Progenitor cell of endocrine pancreas (in vitro differentiated cells): Measurements from ENCODE around the gene TMEM240. TPM values are rescaled to one million over a fixed set of nuclear protein-coding genes. Genes with fewer than 3 reads are reported as not detected.
"Not testable (repeated sequence)": the region's sequence is repeated elsewhere in the genome, so short reads cannot be mapped to it uniquely, and the experiment has no call there.

Experiments
- DNase-seq: peaks from one replicate; pipeline ENCODE4 v3.0.0; 2021; ENCODE audit warnings: low spot score; ENCODE audit not compliant: unreplicated experiment
- H3K27ac Mint-ChIP-seq: 2 replicates; pipeline ENCODE4 v1.8.0; 2021; ENCODE audit warnings: mild to moderate bottlenecking, moderate library complexity, mixed read lengths
- H3K27me3 Mint-ChIP-seq: 2 replicates; pipeline ENCODE4 v1.8.0; 2021; ENCODE audit warnings: mixed read lengths
- H3K36me3 Mint-ChIP-seq: 2 replicates; pipeline ENCODE4 v1.8.0; 2022; ENCODE audit warnings: mixed read lengths; ENCODE audit not compliant: insufficient read depth
- H3K4me1 Mint-ChIP-seq: 2 replicates; pipeline ENCODE4 v1.8.0; 2021; ENCODE audit warnings: low read depth, mixed read lengths
- H3K4me3 Mint-ChIP-seq: 2 replicates; pipeline ENCODE4 v1.8.0; 2021; ENCODE audit warnings: low read depth, mild to moderate bottlenecking, moderate library complexity, mixed read lengths
- H3K9me3 Mint-ChIP-seq: 2 replicates; pipeline ENCODE4 v1.8.0; 2021; ENCODE audit warnings: low read depth, mixed read lengths
- total RNA-seq: library from RNA; stranded (reverse); gene quantifications from 2 replicates; pipeline ENCODE4 v1.2.1, GENCODE V29; 2021
- TF ChIP-seq, protein P1 (sequence below): fragments of 200-600 bp; sonication (generic); IDR thresholded peaks from one replicate; pipeline ENCODE4 v1.5.0; 2021; ENCODE audit warnings: antibody characterized with exemption, mild to moderate bottlenecking; ENCODE audit not compliant: unreplicated experiment

The TMEM240 gene
- total RNA-seq, 1 donor from 2014 or later: 6.6 TPM

DNA sequence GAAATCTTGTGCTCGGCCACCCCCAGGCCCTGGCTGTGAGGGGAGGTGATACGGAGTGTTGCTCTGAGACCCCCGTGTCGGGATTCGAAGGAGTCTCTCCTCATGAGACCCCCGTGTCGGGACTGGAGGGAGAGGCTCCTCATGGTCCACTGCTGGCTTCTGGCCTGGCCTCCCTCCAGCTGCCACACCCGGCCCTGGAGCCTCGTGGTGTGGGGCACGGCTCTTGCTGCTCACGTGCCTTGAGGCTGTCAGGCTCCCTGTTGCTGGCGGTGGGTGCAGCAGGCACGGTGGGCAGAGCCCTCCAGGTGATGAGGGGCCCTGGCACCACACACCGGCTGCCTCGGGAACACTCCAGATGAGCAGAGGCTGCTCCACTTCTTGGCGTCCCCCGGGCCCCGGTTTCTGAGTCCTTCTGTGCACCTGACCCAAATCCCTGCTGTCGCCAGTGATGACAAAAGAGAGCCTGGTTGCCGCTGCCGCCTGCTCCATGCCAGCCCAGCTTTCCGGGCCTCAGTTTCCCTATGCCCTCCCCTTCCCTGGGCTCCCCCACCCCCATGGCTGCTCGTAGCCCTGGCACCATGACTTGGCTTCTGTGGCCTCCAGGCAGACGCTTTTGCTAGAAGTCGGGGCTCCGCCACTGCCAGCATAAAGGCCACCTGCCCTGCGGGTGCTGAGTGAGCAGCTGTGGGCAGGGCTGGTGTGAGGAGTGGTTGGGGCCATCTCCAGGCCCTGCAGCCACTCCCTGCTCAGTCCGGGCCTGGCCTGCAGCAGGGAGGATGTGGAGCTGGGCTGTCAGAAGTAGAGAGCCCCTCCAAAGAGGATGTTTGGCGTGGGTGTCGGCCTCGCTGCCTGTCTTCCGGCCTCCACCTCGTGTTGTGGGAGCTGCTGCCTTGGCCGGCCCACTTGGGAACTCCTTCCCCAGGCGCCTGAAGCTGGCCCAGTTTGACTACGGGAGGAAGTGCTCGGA is 11.8 kb downstream of the TMEM240 start:
- DNase-seq: no peak
- Mint-ChIP-seq H3K9me3 (peaks cover 5% of the 10 kb centered on the region), H3K36me3 (peaks cover 19% of the 10 kb centered on the region), H3K27ac (no peak overlapping the region), H3K4me1 (no peaks in the 10 kb centered on the region), H3K4me3 (no peak overlapping the region), H3K27me3 (no peaks in the 10 kb centered on the region)
- TF ChIP-seq, protein P1, sequence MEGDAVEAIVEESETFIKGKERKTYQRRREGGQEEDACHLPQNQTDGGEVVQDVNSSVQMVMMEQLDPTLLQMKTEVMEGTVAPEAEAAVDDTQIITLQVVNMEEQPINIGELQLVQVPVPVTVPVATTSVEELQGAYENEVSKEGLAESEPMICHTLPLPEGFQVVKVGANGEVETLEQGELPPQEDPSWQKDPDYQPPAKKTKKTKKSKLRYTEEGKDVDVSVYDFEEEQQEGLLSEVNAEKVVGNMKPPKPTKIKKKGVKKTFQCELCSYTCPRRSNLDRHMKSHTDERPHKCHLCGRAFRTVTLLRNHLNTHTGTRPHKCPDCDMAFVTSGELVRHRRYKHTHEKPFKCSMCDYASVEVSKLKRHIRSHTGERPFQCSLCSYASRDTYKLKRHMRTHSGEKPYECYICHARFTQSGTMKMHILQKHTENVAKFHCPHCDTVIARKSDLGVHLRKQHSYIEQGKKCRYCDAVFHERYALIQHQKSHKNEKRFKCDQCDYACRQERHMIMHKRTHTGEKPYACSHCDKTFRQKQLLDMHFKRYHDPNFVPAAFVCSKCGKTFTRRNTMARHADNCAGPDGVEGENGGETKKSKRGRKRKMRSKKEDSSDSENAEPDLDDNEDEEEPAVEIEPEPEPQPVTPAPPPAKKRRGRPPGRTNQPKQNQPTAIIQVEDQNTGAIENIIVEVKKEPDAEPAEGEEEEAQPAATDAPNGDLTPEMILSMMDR: no peak

DNA sequence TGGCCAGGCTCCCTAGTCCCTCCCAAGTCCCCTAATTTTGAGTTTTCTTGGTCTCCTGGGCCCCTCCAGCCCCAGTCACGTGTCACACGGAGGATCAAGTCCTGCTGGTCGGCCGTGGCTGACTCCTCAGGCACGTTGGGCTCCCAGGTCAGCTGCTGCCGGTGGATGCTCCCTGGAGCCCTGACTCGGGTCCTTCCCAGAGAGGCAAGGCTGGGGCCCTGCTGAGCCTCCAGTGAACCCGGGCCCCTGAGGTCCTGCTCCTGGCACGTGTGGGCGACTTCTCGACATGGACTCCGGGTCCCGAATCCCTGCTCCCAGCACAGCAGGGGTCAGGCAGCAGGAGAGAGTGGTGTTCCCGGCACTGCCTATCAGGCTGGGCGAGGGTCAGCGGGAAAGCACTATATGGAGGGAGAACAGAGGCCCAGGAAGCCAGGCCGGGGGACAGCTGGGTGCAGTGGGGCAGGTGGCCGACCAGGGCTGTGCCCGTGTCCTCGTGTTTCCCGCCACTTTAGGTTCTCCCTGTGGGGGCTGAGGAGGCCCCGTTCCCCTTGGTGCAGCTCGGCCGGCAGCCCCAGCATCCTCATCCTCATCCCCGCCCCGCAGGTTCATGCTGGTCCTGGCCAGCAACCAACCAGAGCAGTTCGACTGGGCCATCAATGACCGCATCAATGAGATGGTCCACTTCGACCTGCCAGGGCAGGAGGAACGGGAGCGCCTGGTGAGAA is 13.2 kb downstream of the TMEM240 start:
- no peak for DNase-seq
- Mint-ChIP-seq H3K27me3 (no peaks in the 10 kb centered on the region), H3K27ac (no peak overlapping the region), H3K36me3 (peaks cover 19% of the 10 kb centered on the region), H3K9me3 (peaks cover 5% of the 10 kb centered on the region), H3K4me3 (no peak overlapping the region), H3K4me1 (no peaks in the 10 kb centered on the region)
- TF ChIP-seq, protein P1: no peak

- H3K36me3 Mint-ChIP-seq: peaks cover 14% of the 10 kb centered on the region
- not testable (repeated sequence) for H3K4me3 Mint-ChIP-seq, DNase-seq, H3K27me3 Mint-ChIP-seq, H3K4me1 Mint-ChIP-seq, H3K9me3 Mint-ChIP-seq, H3K27ac Mint-ChIP-seq
Observed at GRCh38 chr1:1526476-1526875, 13.9 kb downstream of the TMEM240 start.

DNA sequence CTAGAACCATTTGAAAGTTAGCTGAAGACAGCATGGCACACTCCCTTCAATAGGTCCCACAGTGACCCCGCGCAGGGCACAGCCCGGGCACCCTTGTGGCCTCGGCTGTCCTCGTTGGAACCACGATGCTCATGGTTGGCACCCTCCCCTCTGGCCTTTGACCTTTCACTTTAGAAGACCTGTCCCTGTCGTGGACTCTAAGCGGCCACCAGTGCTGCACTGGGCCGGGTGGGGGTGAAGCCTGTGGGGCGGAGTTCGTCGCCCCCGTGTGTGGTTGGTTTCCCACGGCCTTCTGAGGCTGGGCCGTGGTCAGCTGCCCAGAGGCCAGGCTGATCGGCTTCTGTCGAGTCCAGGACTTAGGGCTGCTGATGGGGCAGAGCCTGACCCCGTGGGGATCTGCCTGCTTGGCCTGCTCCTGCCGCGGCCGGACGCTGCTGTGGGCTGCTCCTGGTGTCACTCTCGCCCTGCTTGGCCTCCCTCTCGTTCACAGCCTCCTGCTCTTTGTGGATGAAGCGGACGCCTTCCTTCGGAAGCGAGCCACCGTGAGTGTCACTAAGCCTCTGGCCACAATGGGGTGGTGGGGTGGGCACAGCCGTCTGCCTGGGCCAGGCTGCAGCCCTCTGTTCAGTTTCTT is 15.6 kb downstream of the TMEM240 start:
- H3K9me3 Mint-ChIP-seq, DNase-seq, H3K4me1 Mint-ChIP-seq, H3K4me3 Mint-ChIP-seq, H3K27ac Mint-ChIP-seq, H3K36me3 Mint-ChIP-seq, H3K27me3 Mint-ChIP-seq: not testable (repeated sequence)

- H3K27ac Mint-ChIP-seq, H3K4me1 Mint-ChIP-seq, H3K4me3 Mint-ChIP-seq, H3K27me3 Mint-ChIP-seq, DNase-seq, H3K9me3 Mint-ChIP-seq, H3K36me3 Mint-ChIP-seq: not testable (repeated sequence)
Observed at GRCh38 chr1:1523651-1524050, 16.8 kb downstream of the TMEM240 start.

- H3K36me3 Mint-ChIP-seq, H3K4me3 Mint-ChIP-seq, H3K27me3 Mint-ChIP-seq, H3K27ac Mint-ChIP-seq, H3K4me1 Mint-ChIP-seq, H3K9me3 Mint-ChIP-seq, DNase-seq: not testable (repeated sequence)
Observed at GRCh38 chr1:1523226-1523625, 17.2 kb downstream of the TMEM240 start.

DNA sequence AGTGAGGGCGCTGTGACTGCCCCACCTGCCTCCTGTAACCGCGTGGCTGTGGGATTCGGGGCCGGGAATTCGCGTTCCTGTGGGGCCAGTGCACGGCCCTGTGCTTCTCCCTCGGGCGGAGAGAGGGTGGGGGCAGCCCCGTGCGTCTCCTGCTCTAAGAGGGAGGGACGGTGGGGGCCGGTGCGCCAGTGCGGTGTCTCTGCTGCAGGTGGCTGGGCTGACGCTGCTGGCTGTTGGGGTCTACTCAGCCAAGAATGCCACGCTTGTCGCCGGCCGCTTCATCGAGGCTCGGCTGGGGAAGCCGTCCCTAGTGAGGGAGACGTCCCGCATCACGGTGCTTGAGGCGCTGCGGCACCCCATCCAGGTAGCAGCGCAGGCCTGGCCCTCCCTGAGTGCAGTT is 17.9 kb downstream of the TMEM240 start:
- not testable (repeated sequence) for DNase-seq, H3K9me3 Mint-ChIP-seq, H3K36me3 Mint-ChIP-seq, H3K27ac Mint-ChIP-seq, H3K27me3 Mint-ChIP-seq, H3K4me1 Mint-ChIP-seq, H3K4me3 Mint-ChIP-seq
